NCI-H2029 treated with DMSO at 0.1 percent for 48 hours (cell line): ENCODE data around the gene P3H3.

Experiments used
- DNase-seq: peaks from one replicate; lab custom pipeline; 2025; lab: John Stamatoyannopoulos, UW

The P3H3 gene

GRCh38 chr12:6807170-6807569 lies 21.0 kb upstream of the P3H3 start:
- DNase-seq, result no peak

GRCh38 chr12:6809056-6809455 lies 19.2 kb upstream of the P3H3 start:
- DNase-seq, result no peak

GRCh38 chr12:6810758-6811157 lies 17.4 kb upstream of the P3H3 start:
- no peak for DNase-seq

- no peak for DNase-seq
Measured at GRCh38 chr12:6813363-6813762, 14.8 kb upstream of the P3H3 start.

- no peak for DNase-seq
Measured at GRCh38 chr12:6816598-6816997, 11.6 kb upstream of the P3H3 start.

GRCh38 chr12:6817098-6817497 lies 11.1 kb upstream of the P3H3 start:
- DNase-seq, result no peak

GRCh38 chr12:6817662-6818157 lies 10.5 kb upstream of the P3H3 start:
- no peak for DNase-seq

GRCh38 chr12:6818222-6818621 lies 10.0 kb upstream of the P3H3 start:
- no peak for DNase-seq

- DNase-seq, result no peak
Measured at GRCh38 chr12:6818645-6819044, 9.6 kb upstream of the P3H3 start.

- no peak for DNase-seq
Measured at GRCh38 chr12:6819106-6820030, 8.8 kb upstream of the P3H3 start.

- DNase-seq, result no peak
Measured at GRCh38 chr12:6820166-6820565, 8.0 kb upstream of the P3H3 start.

GRCh38 chr12:6821591-6822425 lies 6.4 kb upstream of the P3H3 start, which contains the start of gene GPR162:
TSS of gene GPR162 (plus strand) at chr12:6821821. CDS start at chr12:6823899, 2,078 bp downstream.
- DNase-seq, result no peak

GRCh38 chr12:6822426-6823135 lies 5.6 kb upstream of the P3H3 start:
- DNase-seq, result no peak

- DNase-seq, result no peak
Measured at GRCh38 chr12:6823182-6824084, 4.8 kb upstream of the P3H3 start.

GRCh38 chr12:6824085-6824775 lies 4.0 kb upstream of the P3H3 start:
- no peak for DNase-seq

GRCh38 chr12:6824901-6825381 lies 3.3 kb upstream of the P3H3 start:
- DNase-seq, result no peak

- DNase-seq, result peak; percentile 40
Measured at GRCh38 chr12:6825398-6826124, 2.6 kb upstream of the P3H3 start.

GRCh38 chr12:6826125-6826733 lies 2.0 kb upstream of the P3H3 start:
- DNase-seq, result no peak
